NCI-H524 treated with DMSO at 0.1 percent for 48 hours (cell line): ENCODE measurements around the gene CD52.

Experiments
- DNase-seq: peaks from one replicate; lab custom pipeline; 2025; lab: John Stamatoyannopoulos, UW

Gene CD52

DNA sequence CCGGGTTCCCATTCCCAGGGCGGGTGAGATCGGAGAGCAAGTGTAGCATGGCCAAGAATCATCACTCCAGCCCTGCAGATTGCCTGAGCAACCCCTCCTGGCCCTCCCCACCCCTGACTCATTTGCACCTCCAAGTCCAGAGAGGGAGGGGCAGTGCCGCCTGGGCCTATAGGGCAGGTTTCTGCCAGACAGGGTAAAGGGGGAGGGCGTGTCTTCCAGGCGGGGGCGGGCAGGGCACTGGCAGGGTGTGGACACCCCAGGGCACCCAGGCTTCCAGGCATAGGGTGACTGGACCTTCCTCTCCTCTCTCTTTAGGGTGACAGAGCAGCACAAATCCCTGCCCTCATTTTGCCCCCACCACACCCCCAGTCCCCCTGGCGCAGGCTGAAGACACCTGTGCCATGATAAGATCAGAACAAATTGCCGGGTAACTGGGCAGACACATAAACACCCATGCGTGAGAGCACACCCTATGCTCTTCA, 39.4 kb downstream of the CD52 start:
- DNase-seq: no peak

DNA sequence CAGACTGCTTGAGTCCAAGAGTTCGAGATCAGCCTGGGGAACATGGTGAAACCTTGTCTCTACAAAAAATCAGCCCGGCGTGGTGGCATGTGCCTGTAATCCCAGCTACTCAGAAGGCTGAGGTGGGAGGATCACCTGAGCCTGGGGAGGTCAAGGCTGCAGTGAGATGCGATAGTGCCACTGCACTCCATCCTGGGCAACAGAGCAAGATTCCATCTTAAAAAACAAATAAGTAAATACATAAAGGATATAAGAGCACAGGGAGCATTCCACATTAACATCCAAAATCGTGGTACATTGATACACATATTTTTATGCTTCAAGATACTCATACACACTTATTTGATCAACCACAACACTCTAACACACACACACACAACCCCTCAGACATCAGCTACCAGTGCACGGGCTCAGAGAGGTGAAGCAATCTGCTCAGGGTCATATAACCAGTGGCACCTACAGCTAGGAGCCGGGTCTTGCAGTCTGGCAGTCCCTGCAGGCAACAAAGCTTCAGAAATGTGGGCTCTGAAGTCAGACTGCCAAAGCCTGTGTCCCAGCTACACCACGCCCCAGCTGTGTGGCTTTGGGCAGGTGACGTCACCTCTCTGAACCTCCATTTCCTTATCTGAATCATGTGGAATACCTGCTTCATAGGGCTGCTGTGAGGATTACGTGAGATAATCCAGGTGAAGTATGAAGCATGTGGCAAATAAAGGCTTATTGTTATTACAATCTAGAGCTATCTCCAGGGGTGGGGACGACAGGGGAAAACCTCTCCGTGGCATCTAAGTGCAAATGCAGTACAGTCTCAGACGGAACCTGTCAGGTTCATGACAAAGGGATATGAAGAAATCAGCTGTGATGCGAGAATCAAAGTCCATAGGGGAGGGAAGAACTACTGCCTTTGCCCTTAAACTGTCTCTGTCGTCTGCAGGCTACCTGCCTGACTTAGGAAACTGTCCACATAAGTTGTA, 40.9 kb downstream of the CD52 start:
- DNase-seq: no peak

- DNase-seq: no peak
Observed at GRCh38 chr1:26359981-26360806, 42.4 kb downstream of the CD52 start.

DNA sequence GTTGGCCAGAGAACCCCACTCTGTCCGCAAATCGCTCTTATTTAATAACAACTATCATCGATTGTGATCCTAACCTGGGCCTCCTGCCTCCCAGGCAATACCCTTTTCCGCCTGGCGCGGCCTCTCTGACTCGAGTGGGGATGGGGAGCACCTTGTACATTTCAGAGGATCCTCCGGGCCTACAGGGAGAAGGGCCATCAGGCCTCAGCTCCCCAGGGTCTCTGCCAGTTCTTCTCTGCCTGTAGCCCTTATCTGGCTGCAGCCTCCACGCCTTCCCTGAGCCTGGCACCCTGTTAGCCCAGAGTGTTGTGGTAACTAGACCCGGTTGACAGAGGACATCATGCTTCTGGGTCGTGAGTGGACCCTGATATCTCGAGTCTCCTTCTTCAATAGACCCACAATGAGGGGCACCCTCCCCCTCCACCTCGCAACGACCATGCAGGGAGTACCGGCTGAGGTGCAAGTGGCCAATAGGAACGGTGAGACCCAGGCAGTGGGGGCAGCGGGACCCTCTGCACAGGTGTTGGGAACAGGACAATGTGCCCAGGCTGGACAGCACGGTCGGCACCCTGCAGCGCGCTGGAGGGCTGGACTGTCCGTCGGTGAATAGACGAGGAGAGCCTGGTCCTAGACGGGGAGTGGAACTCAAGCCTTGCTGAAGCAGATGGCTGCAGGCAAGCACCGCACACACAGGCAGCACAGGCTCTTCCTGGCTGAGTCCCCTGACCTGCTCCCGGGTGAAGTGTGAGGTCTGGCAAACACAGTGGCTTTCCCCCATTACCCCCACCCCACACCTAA, 43.2 kb downstream of the CD52 start:
- no peak for DNase-seq

- no peak for DNase-seq
Observed at GRCh38 chr1:26361605-26362122, 43.9 kb downstream of the CD52 start.

- DNase-seq: no peak
Observed at GRCh38 chr1:26362331-26362730, 44.6 kb downstream of the CD52 start.

DNA sequence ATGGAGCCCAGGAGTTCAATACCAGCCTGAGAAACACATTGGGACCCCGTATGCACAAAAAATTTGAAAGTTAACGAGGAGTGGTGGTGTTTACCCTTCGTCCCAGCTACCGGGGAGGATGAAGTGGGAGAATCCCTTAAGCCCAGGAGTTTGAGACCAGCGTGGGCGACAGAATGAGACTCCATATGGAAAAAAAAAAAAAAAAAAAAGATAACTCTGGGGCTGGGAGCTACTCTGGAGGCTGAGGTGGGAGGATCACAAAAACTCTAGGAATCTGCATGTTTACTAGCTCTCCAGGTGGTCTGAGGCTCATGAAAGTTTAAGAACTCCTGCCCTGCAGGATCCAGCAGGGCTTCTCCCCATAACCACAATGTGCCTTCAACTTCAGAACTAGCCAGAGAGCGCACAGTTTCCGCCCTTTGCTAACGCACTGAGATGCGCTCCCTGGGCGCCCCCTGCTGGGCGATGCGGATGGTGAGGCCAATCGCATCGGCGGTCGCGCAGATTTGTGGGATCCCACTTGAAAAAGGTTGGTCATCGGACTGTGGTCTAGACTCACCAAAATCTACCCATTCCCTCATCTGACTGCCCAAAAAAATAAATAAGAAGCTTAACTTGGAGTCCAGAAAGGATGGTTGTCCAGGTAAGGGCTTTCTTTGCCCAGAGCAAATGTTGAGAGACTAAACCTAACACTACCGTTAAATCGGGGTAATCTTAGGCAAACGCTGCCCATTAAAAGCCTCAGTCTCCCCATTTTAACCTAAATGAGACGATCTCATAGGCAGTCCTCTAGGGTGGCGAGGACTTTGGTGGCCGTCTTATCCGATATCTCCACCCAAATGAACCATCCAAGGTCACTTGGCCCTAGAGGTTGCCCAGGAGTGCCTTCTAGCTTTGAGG, 46.0 kb downstream of the CD52 start:
- no peak for DNase-seq

GRCh38 chr1:26364956-26365355, 47.2 kb downstream of the CD52 start:
- DNase-seq: no peak

DNA sequence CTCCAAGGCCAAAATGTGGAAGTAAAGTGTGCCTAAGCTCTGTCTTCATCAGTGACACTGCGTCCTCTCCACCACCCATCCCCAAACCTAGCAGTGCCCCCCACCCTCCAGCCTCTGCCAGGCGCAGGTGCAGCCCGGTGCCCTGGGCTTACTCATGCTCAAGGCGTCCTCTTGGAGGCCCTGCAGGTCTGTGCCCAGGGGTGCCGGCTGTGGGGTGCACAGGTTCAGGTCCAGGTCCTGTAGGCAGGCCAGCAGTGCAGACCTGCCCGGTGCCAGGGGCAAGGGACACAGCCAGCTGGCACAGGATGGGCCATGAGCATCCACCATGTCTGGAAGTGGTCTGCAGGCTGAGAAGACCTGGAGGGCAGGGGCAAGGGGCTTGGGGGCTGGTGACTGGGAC, 49.7 kb downstream of the CD52 start:
- no peak for DNase-seq

DNA sequence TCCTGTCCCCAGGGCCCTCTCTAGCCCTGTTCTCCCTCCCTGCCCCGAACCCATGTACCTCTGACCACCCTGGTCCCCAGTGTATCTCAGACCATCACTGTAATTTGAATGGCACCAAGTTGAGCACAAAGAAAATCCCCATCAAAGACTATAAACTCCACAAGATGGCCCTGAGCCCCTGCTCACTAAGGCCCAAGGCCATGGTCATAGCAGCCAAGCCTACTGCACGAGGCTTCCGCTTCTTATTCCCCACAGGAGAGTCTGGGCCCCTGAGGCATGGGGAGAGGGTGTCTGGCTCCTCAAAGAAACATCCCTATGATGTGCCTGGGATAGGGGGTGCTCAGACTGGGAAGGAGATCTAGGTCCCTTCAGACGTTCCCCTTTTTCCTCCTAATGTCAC, 50.2 kb downstream of the CD52 start:
- no peak for DNase-seq

DNA sequence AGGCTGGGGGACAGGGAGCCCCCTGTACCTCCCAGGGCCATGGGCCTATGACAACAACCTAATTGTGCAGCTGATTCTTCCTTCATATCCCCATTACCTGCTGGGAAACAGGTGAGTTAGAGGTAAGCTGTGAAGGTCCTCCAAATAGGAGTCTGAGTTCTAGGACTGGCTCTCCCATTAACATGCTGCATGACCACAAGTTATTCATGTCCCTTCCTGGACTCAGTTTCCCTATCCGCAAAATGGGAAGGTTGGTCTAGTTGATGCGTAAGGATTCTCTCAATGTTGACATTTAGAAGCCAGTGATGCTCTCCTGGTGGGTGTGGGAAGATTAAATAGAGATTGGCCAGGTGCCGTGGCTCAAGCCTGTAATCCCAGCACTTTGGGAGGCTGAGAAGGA, 50.7 kb downstream of the CD52 start:
- no peak for DNase-seq
